ENCODE results near the gene KCTD16.

Gene KCTD16

DNA sequence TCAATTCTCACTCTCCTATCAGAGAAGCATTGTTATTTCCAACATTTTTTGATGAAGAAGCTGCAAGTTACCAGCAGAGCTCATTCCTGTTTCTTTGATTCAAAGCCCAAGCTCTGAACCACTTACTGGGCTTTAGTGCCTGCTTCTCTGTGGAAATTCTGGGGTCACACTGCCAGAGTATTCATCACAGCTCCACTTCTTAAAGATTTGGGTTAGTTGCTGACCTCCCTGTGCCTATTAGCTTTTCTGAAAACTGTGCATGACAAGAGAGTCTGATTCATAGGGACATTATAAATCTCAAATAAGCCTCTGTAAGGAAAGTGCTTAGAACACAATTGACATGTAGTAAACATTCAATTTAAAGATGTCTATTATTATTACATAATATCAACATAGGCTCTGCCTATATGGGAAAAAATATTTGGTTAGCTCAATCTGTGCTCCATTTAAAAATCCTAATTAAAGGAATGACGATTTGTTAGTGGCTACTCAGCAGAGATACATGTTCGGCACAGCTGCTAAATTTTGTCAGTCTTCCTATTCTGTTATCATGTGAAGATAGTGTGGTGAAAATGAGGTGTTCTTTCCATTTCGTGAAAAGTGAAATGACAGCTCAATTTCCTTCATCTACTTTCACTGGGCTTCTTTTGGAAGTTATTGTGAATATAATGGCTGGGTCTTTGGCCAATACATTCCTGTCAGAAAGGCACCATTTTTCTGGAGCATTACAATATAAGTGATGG lies 293.0 kb downstream of the KCTD16 start:
- no peak for DNase-seq (ENCODE audit: low read depth)

DNA sequence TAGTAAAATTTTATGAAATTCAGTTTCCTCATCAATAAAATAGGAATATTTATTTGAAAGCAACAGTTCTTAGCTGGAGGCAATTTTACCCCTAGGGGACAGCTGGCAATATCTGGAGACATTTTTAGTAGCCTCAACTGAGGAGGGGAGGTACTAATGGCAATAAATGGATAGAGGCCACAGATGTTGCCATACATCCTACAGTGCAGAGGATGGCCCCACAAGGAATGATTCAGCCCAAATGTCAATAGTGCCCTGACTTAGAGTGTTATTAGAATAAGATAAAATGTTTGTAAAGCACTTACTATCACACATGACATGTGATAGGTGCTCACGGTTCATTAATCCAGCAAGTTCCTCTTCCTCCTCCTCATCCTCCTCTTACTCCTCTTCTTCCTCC lies 293.6 kb downstream of the KCTD16 start:
- no peak for DNase-seq (ENCODE audit: low read depth)

DNA sequence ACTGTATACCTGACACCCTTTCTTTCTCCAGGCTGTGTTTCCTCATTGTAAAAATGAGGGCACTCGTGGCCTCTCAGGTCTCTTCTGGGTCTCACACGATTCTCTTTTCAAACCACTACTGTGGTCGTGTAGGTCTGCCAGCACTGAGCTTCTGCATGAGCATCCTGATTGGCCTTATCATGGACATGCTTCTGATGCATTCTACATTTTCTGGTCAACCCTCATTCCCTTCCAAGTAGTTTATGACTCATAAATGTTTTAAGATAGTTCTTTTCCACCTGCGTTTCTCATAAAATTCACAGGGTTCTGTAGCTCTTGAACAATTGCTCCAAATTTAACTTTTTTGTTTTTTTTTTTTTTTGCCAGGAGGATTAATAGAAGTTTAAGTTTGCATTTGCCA lies 294.8 kb downstream of the KCTD16 start:
- DNase-seq (ENCODE audit: low read depth), result no peak

DNA sequence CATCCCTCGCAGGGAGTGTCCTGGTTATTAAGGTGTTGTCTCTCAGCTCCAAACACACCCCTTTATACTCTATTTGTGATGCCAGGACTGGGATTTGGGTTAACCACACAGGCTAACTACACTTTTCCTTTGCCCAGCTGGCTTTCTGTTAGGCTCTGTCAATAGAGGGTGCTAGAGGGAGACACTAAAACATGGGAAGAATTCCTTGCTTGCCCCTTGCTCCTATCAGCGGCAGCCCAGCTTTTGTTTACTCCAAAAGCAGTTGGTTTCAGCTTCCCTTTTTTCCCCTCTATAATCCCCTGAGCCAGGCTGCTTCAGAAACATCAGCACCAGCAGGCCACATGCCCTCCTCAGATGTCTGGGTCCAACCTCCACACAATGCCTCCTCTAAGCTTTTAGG lies 297.1 kb downstream of the KCTD16 start:
- DNase-seq (ENCODE audit: low read depth), result no peak

DNA sequence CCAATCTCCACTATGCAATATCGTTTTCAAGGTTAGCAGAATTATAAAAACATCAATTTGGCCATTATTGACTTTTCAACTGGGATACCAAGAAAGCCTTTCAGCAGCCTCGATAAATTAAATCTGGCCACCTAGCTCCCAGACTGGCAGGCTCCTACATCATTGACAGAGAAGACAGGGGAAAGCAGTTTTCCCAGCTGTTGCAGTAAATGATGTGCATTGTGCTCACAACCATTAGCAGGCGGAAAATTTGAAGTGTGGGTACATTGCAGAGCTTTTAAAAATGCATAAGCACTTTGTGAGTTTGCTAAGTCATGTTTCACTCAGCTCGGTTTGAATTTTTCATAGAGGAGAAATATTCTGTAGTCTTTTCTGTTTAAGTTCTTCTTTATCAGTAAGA lies 297.9 kb downstream of the KCTD16 start:
- no peak for DNase-seq (ENCODE audit: low read depth)

DNA sequence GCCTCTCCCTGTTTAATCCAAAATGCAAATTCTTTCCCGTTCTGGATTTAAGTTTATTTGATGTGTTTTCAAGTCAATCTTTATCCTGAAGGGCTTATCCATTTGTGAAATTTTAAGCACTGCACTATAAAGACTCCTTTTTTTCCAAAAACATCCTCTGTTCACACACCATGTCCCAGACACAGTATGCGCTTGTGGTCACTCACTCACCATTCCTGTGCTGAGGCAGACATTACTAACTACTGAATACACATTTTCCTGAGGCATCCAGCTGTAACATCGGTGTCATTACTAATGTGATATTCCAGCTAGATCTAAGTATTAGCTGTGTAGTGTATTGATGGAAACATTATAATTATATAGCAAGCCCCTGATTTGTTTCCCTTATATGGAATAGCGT lies 298.4 kb downstream of the KCTD16 start:
- no peak for DNase-seq (ENCODE audit: low read depth)

DNA sequence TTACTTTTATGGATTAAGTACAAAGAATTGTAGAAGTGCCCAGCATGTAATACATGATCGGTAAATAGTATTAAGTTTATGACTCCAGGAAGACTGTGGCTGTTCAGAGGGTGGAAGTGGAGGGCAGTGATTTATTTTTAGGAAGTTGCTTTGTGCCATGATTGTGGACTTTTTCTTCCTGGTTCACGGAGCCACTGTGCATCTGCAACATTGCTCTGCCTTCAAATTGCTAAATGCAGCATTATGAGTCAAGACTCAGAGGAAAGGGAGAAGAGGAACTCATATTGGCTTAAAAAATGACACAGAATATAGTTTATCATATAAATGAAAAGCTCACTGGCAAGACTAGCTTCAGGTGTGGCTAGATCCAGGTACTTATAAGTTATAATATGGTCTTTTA lies 301.5 kb downstream of the KCTD16 start:
- no peak for DNase-seq (ENCODE audit: low read depth)

DNA sequence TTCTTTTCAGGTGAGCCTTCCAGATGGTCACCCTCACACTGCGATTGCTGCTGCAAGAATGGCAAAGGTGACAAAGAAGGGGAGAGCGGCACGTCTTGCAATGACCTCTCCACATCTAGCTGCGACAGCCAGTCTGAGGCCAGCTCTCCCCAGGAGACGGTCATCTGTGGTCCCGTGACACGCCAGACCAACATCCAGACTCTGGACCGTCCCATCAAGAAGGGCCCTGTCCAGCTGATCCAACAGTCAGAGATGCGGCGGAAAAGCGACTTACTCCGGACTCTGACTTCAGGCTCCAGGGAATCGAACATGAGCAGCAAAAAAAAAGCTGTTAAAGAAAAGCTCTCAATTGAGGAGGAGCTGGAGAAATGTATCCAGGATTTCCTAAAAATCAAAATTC lies 303.0 kb downstream of the KCTD16 start:
- no peak for DNase-seq (ENCODE audit: low read depth)

DNA sequence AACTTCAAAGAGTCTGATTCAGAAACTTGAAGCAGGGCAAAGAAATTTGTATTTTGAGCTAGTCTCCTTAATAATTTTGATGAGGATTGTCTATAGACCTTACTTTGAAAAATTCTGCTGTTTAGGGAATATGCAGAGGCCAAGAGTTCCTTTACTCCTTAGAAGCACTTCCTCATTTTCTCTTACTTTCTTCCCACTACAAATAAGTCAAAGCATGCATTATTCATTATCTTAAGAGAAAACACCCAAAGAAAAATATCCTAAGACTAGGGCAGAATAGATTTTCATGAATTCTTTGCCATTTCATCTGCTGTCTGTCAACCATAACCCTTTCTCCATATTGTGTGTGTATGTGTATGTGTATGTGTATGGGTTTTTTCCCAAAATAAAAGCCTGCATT lies 307.9 kb downstream of the KCTD16 start:
- no peak for DNase-seq (ENCODE audit: low read depth)

DNA sequence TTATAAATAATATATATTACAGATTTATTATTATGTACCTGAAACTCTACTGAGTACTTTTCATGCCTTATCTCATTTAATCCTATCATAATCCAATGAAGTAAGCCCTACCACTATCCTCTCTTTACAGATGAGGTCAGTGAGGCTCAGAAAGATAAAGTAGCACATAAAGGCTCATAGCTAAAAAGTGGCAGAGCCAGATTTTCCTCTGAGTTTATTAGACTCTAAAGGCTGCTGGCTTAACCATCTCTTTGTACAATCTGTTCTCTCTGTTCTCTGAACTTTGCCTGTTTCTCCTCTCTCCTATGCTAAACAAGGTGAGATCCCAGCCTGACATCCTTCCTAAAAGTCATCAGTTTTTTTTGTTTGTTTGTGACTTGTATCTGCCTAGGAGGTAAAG lies 311.2 kb downstream of the KCTD16 start:
- no peak for DNase-seq (ENCODE audit: low read depth)

DNA sequence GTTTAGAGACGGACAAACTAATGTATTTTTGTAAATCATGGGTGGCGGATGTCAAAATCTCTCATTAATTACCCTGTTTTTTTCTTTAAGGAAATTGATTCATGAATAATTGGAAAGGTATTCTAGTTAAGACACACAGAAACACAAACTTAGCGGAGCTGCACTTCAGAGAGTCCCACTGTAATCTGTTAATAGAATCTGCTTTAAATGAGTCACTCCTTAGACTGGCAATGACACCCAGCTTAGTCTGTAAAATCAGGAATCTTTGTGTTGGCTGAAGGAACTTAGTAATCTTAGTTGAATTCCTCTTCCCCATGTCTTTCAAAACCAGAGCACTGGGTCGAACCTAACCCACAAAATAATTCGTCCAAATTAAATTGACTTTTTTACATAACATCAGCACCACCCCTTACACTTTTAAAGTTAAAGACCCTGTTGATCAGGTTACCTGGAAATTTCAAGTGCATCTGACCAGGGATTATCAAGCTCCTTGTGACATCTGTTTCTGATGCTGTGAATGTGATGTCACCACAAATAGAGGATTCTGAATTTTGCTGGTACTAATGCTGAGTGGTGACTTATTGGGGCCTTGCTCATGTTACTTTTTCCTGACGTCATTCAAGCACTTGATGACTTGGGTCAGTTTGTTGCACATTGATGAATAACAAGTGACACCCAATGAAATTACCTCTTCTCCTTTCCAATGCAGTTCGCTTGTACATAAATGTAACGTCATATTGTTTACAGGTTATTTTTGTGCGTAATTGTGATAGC lies 313.6 kb downstream of the KCTD16 start:
- no peak for DNase-seq (ENCODE audit: low read depth)

DNA sequence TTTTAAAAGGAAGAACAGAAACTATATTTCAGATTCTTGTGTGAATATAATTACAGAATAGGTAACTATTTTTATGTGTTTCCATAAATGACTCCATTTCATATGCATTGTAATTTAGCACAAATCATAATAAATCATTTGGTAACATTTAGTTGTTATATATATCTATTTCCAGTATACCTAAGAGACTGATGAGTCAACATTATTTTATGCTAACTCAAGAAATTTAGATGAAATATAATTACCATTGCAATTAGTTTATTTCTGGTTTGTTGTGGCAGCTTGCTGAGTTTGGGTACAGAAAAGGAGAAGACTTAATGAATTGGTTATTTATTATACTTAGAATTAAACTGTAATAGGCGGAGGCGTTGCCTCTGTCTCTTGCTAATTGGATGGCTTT lies 314.9 kb downstream of the KCTD16 start:
- DNase-seq (ENCODE audit: low read depth), result no peak

DNA sequence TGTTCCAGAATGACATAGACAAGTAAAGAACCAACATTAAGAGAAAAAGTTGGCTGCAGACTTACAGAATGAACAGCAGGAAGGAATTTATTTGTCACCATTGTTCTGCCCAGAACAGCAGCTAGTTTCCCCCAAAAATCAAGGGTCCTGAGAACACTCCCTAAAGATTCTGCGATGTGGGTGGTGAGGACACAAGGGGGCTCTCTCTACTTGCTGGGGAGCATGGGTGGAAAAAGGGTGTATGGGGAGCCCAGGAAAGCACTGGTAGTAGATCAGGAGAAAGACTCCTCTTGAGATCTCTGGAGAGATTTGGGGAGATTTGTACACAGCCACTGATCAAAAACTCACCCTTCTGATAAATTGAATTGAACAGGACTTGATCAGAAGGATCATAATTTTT lies 316.5 kb downstream of the KCTD16 start:
- DNase-seq (ENCODE audit: low read depth), result no peak

DNA sequence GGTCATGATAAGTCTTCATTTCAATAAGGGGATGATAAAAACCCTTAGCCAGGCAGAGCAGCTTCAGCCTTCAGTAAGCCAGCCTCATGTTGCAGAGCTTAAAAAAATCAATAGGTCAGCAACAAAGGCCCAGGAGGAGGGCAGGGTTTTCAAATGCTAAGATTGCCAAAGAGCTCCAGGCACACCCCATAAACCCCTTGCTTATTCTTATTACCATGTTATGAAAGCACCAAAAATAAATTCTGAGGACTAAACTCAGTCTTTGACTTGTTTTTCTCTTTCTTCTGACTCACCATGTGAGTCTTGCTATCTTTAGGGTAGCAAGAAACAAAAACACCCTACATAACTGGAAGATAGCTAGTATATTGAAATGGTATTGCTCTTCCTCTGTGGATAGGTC lies 317.1 kb downstream of the KCTD16 start:
- no peak for DNase-seq (ENCODE audit: low read depth)

DNA sequence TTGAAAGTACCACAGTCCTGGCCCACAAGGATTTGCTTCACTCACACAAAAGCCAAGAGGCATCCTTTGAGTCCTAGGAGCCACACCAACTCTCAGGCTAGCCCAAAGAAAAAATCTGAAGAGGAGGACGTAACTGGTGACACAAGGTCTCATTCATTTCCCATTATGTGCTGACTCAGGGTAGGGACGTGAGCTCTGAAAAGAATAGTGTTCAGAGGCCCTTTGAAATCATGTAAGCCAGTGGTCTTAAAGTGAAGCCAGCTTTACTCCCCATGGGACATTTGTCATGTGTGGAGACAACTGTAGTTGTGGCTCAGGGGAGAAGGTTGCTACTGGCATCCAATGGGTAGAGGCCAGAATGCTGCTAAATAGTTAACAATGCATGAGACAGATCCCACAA lies 332.4 kb downstream of the KCTD16 start:
- no peak for DNase-seq (ENCODE audit: low read depth)

DNA sequence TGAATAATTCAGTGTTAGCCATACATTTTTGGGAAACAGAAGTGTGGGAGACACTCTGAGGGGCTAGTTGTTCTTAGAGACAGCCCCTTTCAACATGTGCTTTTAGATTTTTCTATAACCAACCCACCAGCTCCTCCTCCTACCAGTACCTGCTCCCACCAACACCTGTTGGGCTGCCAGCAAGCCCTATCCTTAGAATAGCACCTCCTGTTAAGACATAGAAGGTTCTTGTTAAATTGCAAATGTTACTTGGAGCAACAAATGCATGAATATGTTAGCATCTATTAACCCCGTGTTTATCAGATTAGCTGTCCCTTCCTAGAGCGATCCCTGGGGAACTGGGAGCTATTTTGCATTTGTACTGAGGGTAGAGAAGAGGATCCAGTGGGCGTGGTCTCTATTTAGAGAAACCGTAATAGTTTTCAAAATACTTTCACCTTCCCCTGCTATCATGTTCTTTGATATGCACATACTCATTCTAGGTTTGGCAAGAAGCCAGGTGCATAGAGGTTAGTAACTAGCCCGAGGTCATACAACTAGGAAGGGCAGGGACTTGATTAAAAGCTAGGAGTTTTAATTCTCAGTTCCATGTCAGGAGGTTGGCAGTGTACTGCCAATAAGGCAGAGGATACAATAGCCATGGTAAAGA lies 334.4 kb downstream of the KCTD16 start:
- no peak for DNase-seq (ENCODE audit: low read depth)

DNA sequence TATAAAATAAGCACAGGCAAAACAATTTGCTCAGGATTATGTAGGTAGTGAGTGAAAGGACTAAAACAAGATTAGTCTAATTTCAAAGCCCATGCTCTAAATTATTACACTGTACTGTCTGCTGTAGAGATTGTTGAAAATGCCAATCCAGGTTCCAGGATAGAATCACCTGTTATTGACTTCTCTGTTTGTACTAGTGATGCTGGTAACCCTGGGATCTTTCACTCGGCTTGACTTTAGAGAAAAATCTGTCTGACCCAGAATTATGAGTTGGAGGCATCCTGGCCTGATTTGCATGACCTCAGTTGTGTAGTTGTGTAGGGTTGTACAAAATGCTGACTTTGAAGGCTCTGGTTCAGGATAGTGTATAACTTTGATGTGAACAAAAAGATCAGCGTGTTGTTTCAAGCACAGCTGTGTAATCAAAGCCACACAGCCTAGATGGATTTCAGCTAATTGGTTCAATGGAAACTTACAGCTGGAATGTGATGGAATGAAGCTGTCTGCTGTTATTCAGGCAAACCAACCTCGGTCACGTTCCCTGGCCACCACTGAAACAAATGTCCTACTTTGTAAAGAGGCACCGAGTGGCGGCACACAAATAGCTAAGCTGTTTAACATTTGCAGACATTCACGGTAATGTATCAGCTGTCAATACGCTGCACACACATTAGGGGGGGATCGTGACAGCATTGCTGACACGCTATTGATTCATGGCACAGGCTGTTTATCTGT lies 340.3 kb downstream of the KCTD16 start:
- no peak for DNase-seq (ENCODE audit: low read depth)

DNA sequence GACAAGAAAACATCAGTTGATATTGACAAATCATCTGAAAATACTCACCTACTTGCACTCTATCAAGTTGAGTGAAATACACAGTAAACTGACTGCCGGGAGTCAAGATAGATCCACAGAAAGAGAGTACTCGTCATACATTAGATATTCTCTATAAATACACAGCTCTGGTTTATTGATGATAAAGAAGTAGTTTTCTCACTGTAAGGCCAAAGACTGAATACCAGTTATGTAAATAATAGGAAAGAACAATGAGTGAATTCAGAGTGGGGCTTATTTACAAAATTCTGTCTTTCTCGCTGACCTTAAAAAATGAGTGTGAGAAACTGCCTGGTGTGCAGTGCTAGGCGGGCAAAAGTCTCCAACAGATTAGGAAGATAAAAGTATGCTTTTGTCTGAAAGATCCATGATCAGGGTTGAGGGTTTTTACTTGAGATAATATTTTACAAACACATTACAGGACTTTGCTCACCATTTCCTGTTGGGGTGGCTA lies 341.0 kb downstream of the KCTD16 start:
- DNase-seq (ENCODE audit: low read depth), result no peak

DNA sequence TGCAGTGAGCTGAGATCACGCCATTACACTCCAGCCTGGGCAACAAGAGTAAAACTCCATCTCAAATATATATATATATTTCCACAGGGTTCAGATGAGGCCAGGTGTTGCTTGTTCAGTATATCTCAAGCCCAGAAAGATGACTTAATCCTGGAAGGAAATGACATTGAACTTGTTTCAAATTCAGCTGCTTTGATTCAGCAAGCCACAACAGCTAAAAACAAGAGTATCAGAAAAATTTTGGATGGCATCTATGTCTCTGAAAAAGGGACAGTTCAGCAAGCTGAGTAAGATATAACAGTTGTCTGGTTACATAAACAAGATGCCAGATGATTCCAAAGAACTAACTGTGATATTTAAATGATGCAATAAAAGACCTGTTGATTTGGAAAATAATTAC lies 352.0 kb downstream of the KCTD16 start:
- no peak for DNase-seq (ENCODE audit: low read depth)

DNA sequence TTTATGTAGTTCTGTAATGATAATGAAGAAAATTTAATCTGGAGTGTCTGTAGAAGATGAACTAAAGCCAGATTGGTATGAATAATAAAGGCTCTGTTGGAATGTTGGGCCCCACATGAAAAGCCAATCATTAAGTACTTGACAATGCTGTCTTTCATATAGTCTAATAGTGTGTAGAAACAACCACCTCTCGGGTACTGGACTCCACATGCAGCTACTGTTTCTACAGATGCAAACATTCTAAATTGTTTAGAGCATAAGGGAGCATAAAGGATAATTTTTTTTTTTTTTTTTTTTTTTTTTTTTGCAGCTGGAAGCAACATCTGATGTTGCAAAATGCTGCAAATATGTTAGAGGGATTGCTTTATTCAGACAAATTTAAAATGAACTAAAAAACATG lies 354.3 kb downstream of the KCTD16 start:
- DNase-seq (ENCODE audit: low read depth), result no peak

DNA sequence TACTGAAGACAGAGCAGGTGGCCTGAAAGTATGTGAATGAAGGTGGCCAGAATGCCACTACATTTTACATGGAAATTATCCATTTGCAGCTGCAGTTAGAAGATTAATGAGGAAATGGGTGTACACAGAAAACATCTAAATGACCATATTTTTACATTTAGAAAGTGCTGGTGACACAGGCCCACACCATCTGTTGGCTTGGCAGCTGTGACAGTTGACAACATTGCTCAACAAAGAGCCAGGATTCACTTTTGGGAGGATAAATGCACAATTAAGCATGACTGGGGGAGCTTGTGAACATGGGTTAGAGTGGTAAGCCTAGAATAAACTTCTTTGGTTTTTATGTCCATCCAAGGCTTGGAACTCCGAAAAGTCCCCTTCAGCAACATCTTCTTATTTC lies 360.5 kb downstream of the KCTD16 start:
- no peak for DNase-seq (ENCODE audit: low read depth)
